ENCODE results near the gene AADAT. TPM values are rescaled to one million over a fixed set of nuclear protein-coding genes. Genes with fewer than 3 reads are reported as not detected.
A peak's percentile ranks its signal among the peaks of the same experiment; 100 is the strongest.

Gene AADAT
- total RNA-seq = 1 to 10 TPM; 1.2 to 1.6 TPM

- TF ChIP-seq CTCF (IDR thresholded peaks at IDR 0.05) = peak; percentile 56 to 82
- Histone ChIP-seq H3K4me3 (peak within 1 kb of the TSS; percentile 55 to 61), H3K27ac (peak within 1 kb of the TSS; percentile 43 to 54), H3K27me3 (no peaks in the 10 kb centered on the region), H3K9me3 (no peaks in the 10 kb centered on the region), H3K36me3 (no peaks in the 10 kb centered on the region), H3K4me1 (peaks cover 0 to 5% of the 10 kb centered on the region in 2 donors)
- DNase-seq (ENCODE audit: low spot score) = peak; percentile 68
Measured at GRCh38 chr4:170089668-170090351, at the start of gene AADAT. Gene AADAT, minus strand, starts transcription at chr4:170089956. Its CDS starts 266 bp downstream, at chr4:170089690.

- H3K27ac ChIP-seq = no peak overlapping the region
- peaks cover 0 to under 1% of the 10 kb centered on the region in 2 donors for H3K9me3 ChIP-seq
- peak; percentile 37 to 88 for TF ChIP-seq CTCF (IDR thresholded peaks at IDR 0.05)
- no peak overlapping the region for H3K4me3 ChIP-seq
- peak; percentile 79 for DNase-seq (ENCODE audit: low spot score)
- no peaks in the 10 kb centered on the region for H3K4me1 ChIP-seq
- no peaks in the 10 kb centered on the region for H3K27me3 ChIP-seq
- H3K36me3 ChIP-seq = no peaks in the 10 kb centered on the region
Measured at GRCh38 chr4:170138580-170139194, 48.9 kb upstream of the AADAT start.

- H3K9me3 ChIP-seq = peaks cover 0 to 8% of the 10 kb centered on the region in 2 donors
- H3K27ac ChIP-seq = no peak overlapping the region
- no peak overlapping the region for H3K4me3 ChIP-seq
- H3K36me3 ChIP-seq = no peaks in the 10 kb centered on the region
- H3K27me3 ChIP-seq = no peaks in the 10 kb centered on the region
- no peak for TF ChIP-seq CTCF (IDR thresholded peaks at IDR 0.05)
- no peaks in the 10 kb centered on the region for H3K4me1 ChIP-seq
- no peak for DNase-seq (ENCODE audit: low spot score)
Measured at GRCh38 chr4:170137927-170138326, 48.2 kb upstream of the AADAT start.

- Histone ChIP-seq H3K27ac (no peak overlapping the region), H3K4me3 (no peak overlapping the region), H3K36me3 (no peaks in the 10 kb centered on the region), H3K4me1 (no peaks in the 10 kb centered on the region), H3K9me3 (peaks cover 0 to 13% of the 10 kb centered on the region in 2 donors), H3K27me3 (no peaks in the 10 kb centered on the region)
- DNase-seq (ENCODE audit: low spot score) = no peak
- TF ChIP-seq CTCF (IDR thresholded peaks at IDR 0.05) = no peak
Measured at GRCh38 chr4:170137466-170137865, 47.7 kb upstream of the AADAT start.

GRCh38 chr4:170134821-170135220 lies 45.1 kb upstream of the AADAT start:
- H3K4me1 ChIP-seq = no peaks in the 10 kb centered on the region
- peaks cover 0 to 13% of the 10 kb centered on the region in 2 donors for H3K9me3 ChIP-seq
- H3K36me3 ChIP-seq = no peaks in the 10 kb centered on the region
- TF ChIP-seq CTCF (IDR thresholded peaks at IDR 0.05) = no peak
- no peak overlapping the region for H3K27ac ChIP-seq
- H3K27me3 ChIP-seq = no peaks in the 10 kb centered on the region
- no peak overlapping the region for H3K4me3 ChIP-seq
- no peak for DNase-seq (ENCODE audit: low spot score)
